GM18498 (cell line): ENCODE measurements around the gene ACBD6.
"Not testable (repeated sequence)": the region's sequence is repeated elsewhere in the genome, so short reads cannot be mapped to it uniquely, and the experiment has no call there.

ENCODE experiments used
- ATAC-seq: cut with Tn5 transposase; IDR thresholded peaks from one replicate; pipeline ENCODE4 v1.9.1; 2021; ENCODE audit warnings: mild to moderate bottlenecking, moderate library complexity; ENCODE audit not compliant: unreplicated experiment

Gene ACBD6

GRCh38 chr1:180489976-180490375 lies 12.4 kb downstream of the ACBD6 start:
- no peak for ATAC-seq

GRCh38 chr1:180489313-180489712 lies 13.1 kb downstream of the ACBD6 start:
- ATAC-seq: no peak

- ATAC-seq: no peak
Measured at GRCh38 chr1:180488661-180489060, 13.7 kb downstream of the ACBD6 start.

- ATAC-seq: no peak
Measured at GRCh38 chr1:180486092-180486491, 16.3 kb downstream of the ACBD6 start.

GRCh38 chr1:180484490-180484889 lies 17.9 kb downstream of the ACBD6 start:
- ATAC-seq: no peak

GRCh38 chr1:180482425-180483275 lies 19.7 kb downstream of the ACBD6 start:
- no peak for ATAC-seq

GRCh38 chr1:180470031-180470430 lies 32.3 kb downstream of the ACBD6 start:
- ATAC-seq: no peak

- ATAC-seq: no peak
Measured at GRCh38 chr1:180468311-180468710, 34.1 kb downstream of the ACBD6 start.

GRCh38 chr1:180462102-180462501 lies 40.3 kb downstream of the ACBD6 start:
- no peak for ATAC-seq

GRCh38 chr1:180461682-180462081 lies 40.7 kb downstream of the ACBD6 start:
- ATAC-seq: not testable (repeated sequence)

- no peak for ATAC-seq
Measured at GRCh38 chr1:180458807-180459206, 43.6 kb downstream of the ACBD6 start.

GRCh38 chr1:180456191-180456590 lies 46.2 kb downstream of the ACBD6 start:
- no peak for ATAC-seq

- ATAC-seq: no peak
Measured at GRCh38 chr1:180451504-180451903, 50.9 kb downstream of the ACBD6 start.

GRCh38 chr1:180444522-180444921 lies 57.9 kb downstream of the ACBD6 start:
- ATAC-seq: no peak

GRCh38 chr1:180440335-180440734 lies 62.0 kb downstream of the ACBD6 start:
- ATAC-seq: no peak

GRCh38 chr1:180435566-180435965 lies 66.8 kb downstream of the ACBD6 start:
- no peak for ATAC-seq

GRCh38 chr1:180433873-180434272 lies 68.5 kb downstream of the ACBD6 start:
- no peak for ATAC-seq

GRCh38 chr1:180431683-180432082 lies 70.7 kb downstream of the ACBD6 start:
- ATAC-seq: no peak

- no peak for ATAC-seq
Measured at GRCh38 chr1:180428782-180429695, 73.3 kb downstream of the ACBD6 start.

- no peak for ATAC-seq
Measured at GRCh38 chr1:180425952-180426351, 76.4 kb downstream of the ACBD6 start.

GRCh38 chr1:180424848-180425457 lies 77.4 kb downstream of the ACBD6 start:
- ATAC-seq: no peak
